Smooth muscle cell (in vitro differentiated cells): ENCODE measurements around the gene JMJD6. TPM values are rescaled to one million over a fixed set of nuclear protein-coding genes. Genes with fewer than 3 reads are reported as not detected.
A peak's percentile ranks its signal among the peaks of the same experiment; 100 is the strongest.

ENCODE experiments used
- DNase-seq: peaks from one replicate; lab custom pipeline; 2025; ENCODE audit not compliant: unreplicated experiment; lab: John Stamatoyannopoulos, UW
- H2AFZ ChIP-seq: fragments of 200-600 bp; sonication (generic); 2 replicates; pipeline ENCODE4 v1.6.0; 2016; ENCODE audit warnings: antibody characterized with exemption, low read depth, mild to moderate bottlenecking
- H3F3A ChIP-seq: fragments of 200-600 bp; sonication (generic); 2 replicates; pipeline ENCODE4 v1.6.0; 2017; ENCODE audit warnings: antibody characterized with exemption, low read depth
- H3K27ac ChIP-seq: fragments of 200-600 bp; sonication (generic); 2 replicates; pipeline ENCODE4 v1.5.1; 2016; ENCODE audit warnings: low read depth, mild to moderate bottlenecking
- H3K27me3 ChIP-seq: fragments of 200-600 bp; sonication (generic); 2 replicates; pipeline ENCODE4 v1.6.1; 2016; ENCODE audit warnings: low read depth, mild to moderate bottlenecking
- H3K36me3 ChIP-seq: fragments of 200-600 bp; sonication (generic); 2 replicates; pipeline ENCODE4 v1.5.1; 2016; ENCODE audit warnings: low read depth
- H3K4me1 ChIP-seq: fragments of 200-600 bp; sonication (generic); 2 replicates; pipeline ENCODE4 v1.5.1; 2016; ENCODE audit warnings: low read depth
- H3K4me2 ChIP-seq: fragments of 200-600 bp; sonication (generic); 2 replicates; pipeline ENCODE4 v1.6.0; 2016; ENCODE audit warnings: mild to moderate bottlenecking
- H3K4me3 ChIP-seq: fragments of 200-600 bp; sonication (generic); 2 replicates; pipeline ENCODE4 v1.5.1; 2016; ENCODE audit warnings: mild to moderate bottlenecking
- H3K79me2 ChIP-seq: fragments of 200-600 bp; sonication (generic); 2 replicates; pipeline ENCODE4 v1.6.0; 2016; ENCODE audit warnings: low read depth, mild to moderate bottlenecking
- H3K9ac ChIP-seq: fragments of 200-600 bp; sonication (generic); 2 replicates; pipeline ENCODE4 v1.6.0; 2016; ENCODE audit warnings: low read depth
- H3K9me3 ChIP-seq: fragments of 200-600 bp; sonication (generic); replicated peaks from 2 replicates; pipeline ENCODE4 v1.5.1; 2016; ENCODE audit warnings: low read depth
- H4K20me1 ChIP-seq: fragments of 200-600 bp; sonication (generic); 2 replicates; pipeline ENCODE4 v1.6.0; 2016; ENCODE audit warnings: low read depth
- CTCF ChIP-seq: fragments of 200-600 bp; sonication (generic); IDR thresholded peaks from 2 replicates; pipeline ENCODE4 v1.5.1; 2017; ENCODE audit warnings: borderline replicate concordance, mild to moderate bottlenecking, antibody characterized with exemption; ENCODE audit not compliant: insufficient read depth, poor library complexity, severe bottlenecking
- WGBS: methylation state at CpG from one replicate; pipeline ENCODE4 v1.1.7; 2016; ENCODE audit warnings: low lambda C conversion rate; 5-methylcytosine and 5-hydroxymethylcytosine counted together
- polyA plus RNA-seq: library from polyadenylated mRNA; unstranded; fragments of >200 nt; fragmentation: Nextera tagmentation; extraction: Ambion mirVana; gene quantifications from 2 replicates; pipeline ENCODE4 v1.2.1, GENCODE V29; 2016
- total RNA-seq: library from RNA; depleted of rRNA; stranded (reverse); fragments of >200 nt; gene quantifications from 2 replicates; pipeline ENCODE4 v1.2.3, GENCODE V29; 2014

The JMJD6 gene
- total and polyA plus RNA-seq, 2 experiments from 2014 or later: 32.7 to 54.7 TPM

GRCh38 chr17:76672270-76672851 lies 54.0 kb downstream of the JMJD6 start:
- Histone ChIP-seq H3K27me3 (no peaks in the 10 kb centered on the region), H3K79me2 (no peaks in the 10 kb centered on the region), H3K9me3 (no peaks in the 10 kb centered on the region), H3K9ac (peak overlapping the region; percentile 48), H3K4me3 (peak overlapping the region; percentile 75), H3K4me2 (peak overlapping the region; percentile 94), H2AFZ (peak overlapping the region; percentile 64), H4K20me1 (no peaks in the 10 kb centered on the region), H3F3A (peaks cover 5% of the 10 kb centered on the region), H3K27ac (peak overlapping the region; percentile 42), H3K4me1 (peaks cover 13% of the 10 kb centered on the region), H3K36me3 (no peaks in the 10 kb centered on the region)
- 70% methylated on average over 13 of the region's 13 CpGs for WGBS
- no peak for TF ChIP-seq CTCF
- DNase-seq: no peak

GRCh38 chr17:76671912-76672262 lies 54.5 kb downstream of the JMJD6 start:
- peak overlapping the region; percentile 75 for H3K4me3 ChIP-seq
- H3F3A ChIP-seq: peaks cover 6% of the 10 kb centered on the region
- H3K36me3 ChIP-seq: no peaks in the 10 kb centered on the region
- no peaks in the 10 kb centered on the region for H3K27me3 ChIP-seq
- H4K20me1 ChIP-seq: no peaks in the 10 kb centered on the region
- peak overlapping the region; percentile 42 for H3K27ac ChIP-seq
- peak overlapping the region; percentile 64 for H2AFZ ChIP-seq
- H3K4me1 ChIP-seq: peaks cover 13% of the 10 kb centered on the region
- whole genome bisulfite sequencing: 1% methylated on average over 19 of the region's 19 CpGs
- no peaks in the 10 kb centered on the region for H3K79me2 ChIP-seq
- peak overlapping the region; percentile 94 for H3K4me2 ChIP-seq
- H3K9me3 ChIP-seq: no peaks in the 10 kb centered on the region
- TF ChIP-seq CTCF: no peak
- DNase-seq: no peak
- H3K9ac ChIP-seq: peak overlapping the region; percentile 48

GRCh38 chr17:76671123-76671911 lies 55.1 kb downstream of the JMJD6 start:
- Histone ChIP-seq H3K36me3 (no peaks in the 10 kb centered on the region), H3K27ac (no peak overlapping the region), H3K79me2 (no peaks in the 10 kb centered on the region), H2AFZ (peak overlapping the region; percentile 6), H3K27me3 (no peaks in the 10 kb centered on the region), H3K4me2 (peak overlapping the region; percentile 94), H3K4me3 (peak overlapping the region; percentile 75), H3F3A (peaks cover 6% of the 10 kb centered on the region), H3K4me1 (peaks cover 13% of the 10 kb centered on the region), H3K9ac (no peak overlapping the region), H3K9me3 (no peaks in the 10 kb centered on the region), H4K20me1 (no peaks in the 10 kb centered on the region)
- TF ChIP-seq CTCF: no peak
- WGBS: 14% methylated on average over 32 of the region's 32 CpGs
- peak; percentile 85 for DNase-seq
